Neural cell (in vitro differentiated cells): ENCODE results near the gene MAEA. TPM values are rescaled to one million over a fixed set of nuclear protein-coding genes. Genes with fewer than 3 reads are reported as not detected.

Experiments used
- H2AFZ ChIP-seq: fragments of 200-600, 300-800 bp; sonication (generic), shearing (Covaris generic); 2 replicates; pipeline ENCODE4 v1.6.0; 2014; ENCODE audit warnings: low read depth, mild to moderate bottlenecking, antibody characterized with exemption, low read length, moderate library complexity
- H3F3A ChIP-seq: fragments of 200-600 bp; shearing (Covaris generic); 2 replicates; pipeline ENCODE4 v1.6.1; 2016; ENCODE audit warnings: mild to moderate bottlenecking, moderate library complexity, mixed read lengths, antibody characterized with exemption, low read length; ENCODE audit not compliant: insufficient read depth, poor library complexity, severe bottlenecking
- H3K27ac ChIP-seq: fragments of 200-600, 300-800 bp; sonication (generic), shearing (Covaris generic); 2 replicates; pipeline ENCODE4 v1.5.1; 2014; ENCODE audit warnings: mild to moderate bottlenecking, low read length, moderate library complexity
- H3K27me3 ChIP-seq: fragments of 300-800, 200-600 bp; sonication (generic), shearing (Covaris generic); 2 replicates; pipeline ENCODE4 v1.6.0; 2014; ENCODE audit warnings: mild to moderate bottlenecking, low read depth, low read length, moderate library complexity; ENCODE audit not compliant: insufficient read depth
- H3K36me3 ChIP-seq: fragments of 300-800, 200-600 bp; sonication (generic), shearing (Covaris generic); 2 replicates; pipeline ENCODE4 v1.5.1; 2014; ENCODE audit warnings: mild to moderate bottlenecking, antibody characterized with exemption, low read length, moderate library complexity; ENCODE audit not compliant: insufficient read depth
- H3K4me2 ChIP-seq: fragments of 300-800, 200-600 bp; sonication (generic), shearing (Covaris generic); 2 replicates; pipeline ENCODE4 v1.6.0; 2014; ENCODE audit warnings: mild to moderate bottlenecking, low read length
- H3K4me3 ChIP-seq: fragments of 300-800, 200-600 bp; sonication (generic), shearing (Covaris generic); 2 replicates; pipeline ENCODE4 v1.5.1; 2014; ENCODE audit warnings: mild to moderate bottlenecking, low read length, moderate library complexity
- H3K79me2 ChIP-seq: fragments of 200-600 bp; shearing (Covaris generic); replicated peaks from 2 replicates; pipeline ENCODE4 v1.6.0; 2014; ENCODE audit warnings: mild to moderate bottlenecking, low read length, moderate library complexity; ENCODE audit not compliant: insufficient read depth
- H3K9ac ChIP-seq: fragments of 300-800, 200-600 bp; sonication (generic), shearing (Covaris generic); 2 replicates; pipeline ENCODE4 v1.6.1; 2016; ENCODE audit warnings: mild to moderate bottlenecking, low read length, mixed read lengths
- H3K9me2 ChIP-seq: fragments of 200-600 bp; shearing (Covaris generic); 2 replicates; pipeline ENCODE4 v1.6.1; 2016; ENCODE audit warnings: mild to moderate bottlenecking, low read length, mixed read lengths; ENCODE audit not compliant: insufficient read depth
- H3K9me3 ChIP-seq: fragments of 200-600, 300-800 bp; sonication (generic), shearing (Covaris generic); 2 replicates; pipeline ENCODE4 v1.6.1; 2016; ENCODE audit warnings: mild to moderate bottlenecking, mixed run types, low read length, moderate library complexity, mixed read lengths
- H4K20me1 ChIP-seq: fragments of 200-600 bp; shearing (Covaris generic); 2 replicates; pipeline ENCODE4 v1.6.1; 2016; ENCODE audit warnings: mild to moderate bottlenecking, mixed run types; ENCODE audit not compliant: insufficient read depth
- EP300 ChIP-seq: fragments of 450-650 bp; conservative IDR thresholded peaks from 2 replicates; pipeline ENCODE4 v1.6.1; 2014; ENCODE audit warnings: antibody characterized with exemption, mild to moderate bottlenecking, moderate library complexity; ENCODE audit not compliant: poor library complexity, severe bottlenecking
- EZH2 ChIP-seq: fragments of 200-600, 300-800 bp; shearing (Covaris generic), sonication (generic); IDR thresholded peaks from 2 replicates; pipeline ENCODE4 v1.6.1; 2014; ENCODE audit warnings: antibody characterized with exemption, low read length, borderline replicate concordance, mild to moderate bottlenecking; ENCODE audit not compliant: insufficient read depth, poor library complexity, severe bottlenecking
- MXI1 ChIP-seq: fragments of 450-650 bp; conservative IDR thresholded peaks from 2 replicates; pipeline ENCODE4 v1.6.1; 2014; ENCODE audit warnings: antibody characterized with exemption, mild to moderate bottlenecking; ENCODE audit not compliant: poor library complexity, severe bottlenecking
- POLR2AphosphoS5 ChIP-seq: IDR thresholded peaks from 2 replicates; pipeline ENCODE4 v1.6.1; 2012
- RAD21 ChIP-seq: fragments of 450-650 bp; conservative IDR thresholded peaks from 2 replicates; pipeline ENCODE4 v1.6.1; 2014; ENCODE audit warnings: antibody characterized with exemption, mild to moderate bottlenecking, moderate library complexity
- SMC3 ChIP-seq: fragments of 450-650 bp; conservative IDR thresholded peaks from 2 replicates; pipeline ENCODE4 v1.6.1; 2014; ENCODE audit warnings: antibody characterized with exemption, mild to moderate bottlenecking, moderate library complexity; ENCODE audit not compliant: poor library complexity
- TAF1 ChIP-seq: IDR thresholded peaks from 2 replicates; pipeline ENCODE4 v1.6.1; 2012; ENCODE audit warnings: low read depth
- polyA plus RNA-seq: library from polyadenylated mRNA; depleted of rRNA; stranded (reverse); fragments of >200 nt; gene quantifications from 2 replicates; pipeline ENCODE4 v1.2.3, GENCODE V29; 2014
- TF ChIP-seq, protein P1 (sequence below): IDR thresholded peaks from 2 replicates; pipeline ENCODE4 v1.6.1; 2012; ENCODE audit warnings: borderline replicate concordance
- TF ChIP-seq, protein P2 (sequence below): fragments of 450-650 bp; IDR thresholded peaks from 2 replicates; pipeline ENCODE4 v1.5.1; 2014; ENCODE audit warnings: antibody characterized with exemption, mild to moderate bottlenecking, moderate library complexity; ENCODE audit not compliant: poor library complexity, severe bottlenecking

MAEA gene
- polyA plus RNA-seq, 1 donor from 2014 or later: 106 TPM

DNA sequence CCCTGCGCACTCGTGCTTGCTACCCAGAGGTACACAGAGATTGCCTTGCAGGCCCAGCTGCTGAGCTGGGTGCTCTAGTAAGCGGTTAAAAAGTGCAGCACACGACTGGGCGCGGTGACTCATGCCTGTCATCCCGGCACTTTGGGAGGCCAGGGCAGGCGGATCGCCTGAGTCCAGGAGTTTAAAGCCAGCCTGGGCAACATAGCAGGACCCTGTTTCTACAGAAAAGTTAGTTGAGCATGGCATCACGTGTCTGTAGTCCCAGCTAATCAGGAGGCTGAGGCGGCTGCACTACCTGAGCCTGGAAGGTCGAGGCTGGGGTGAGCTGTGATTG, 62.8 kb downstream of the MAEA start:
- Histone ChIP-seq H3K27ac (no peak overlapping the region), H3K36me3 (no peaks in the 10 kb centered on the region)

DNA sequence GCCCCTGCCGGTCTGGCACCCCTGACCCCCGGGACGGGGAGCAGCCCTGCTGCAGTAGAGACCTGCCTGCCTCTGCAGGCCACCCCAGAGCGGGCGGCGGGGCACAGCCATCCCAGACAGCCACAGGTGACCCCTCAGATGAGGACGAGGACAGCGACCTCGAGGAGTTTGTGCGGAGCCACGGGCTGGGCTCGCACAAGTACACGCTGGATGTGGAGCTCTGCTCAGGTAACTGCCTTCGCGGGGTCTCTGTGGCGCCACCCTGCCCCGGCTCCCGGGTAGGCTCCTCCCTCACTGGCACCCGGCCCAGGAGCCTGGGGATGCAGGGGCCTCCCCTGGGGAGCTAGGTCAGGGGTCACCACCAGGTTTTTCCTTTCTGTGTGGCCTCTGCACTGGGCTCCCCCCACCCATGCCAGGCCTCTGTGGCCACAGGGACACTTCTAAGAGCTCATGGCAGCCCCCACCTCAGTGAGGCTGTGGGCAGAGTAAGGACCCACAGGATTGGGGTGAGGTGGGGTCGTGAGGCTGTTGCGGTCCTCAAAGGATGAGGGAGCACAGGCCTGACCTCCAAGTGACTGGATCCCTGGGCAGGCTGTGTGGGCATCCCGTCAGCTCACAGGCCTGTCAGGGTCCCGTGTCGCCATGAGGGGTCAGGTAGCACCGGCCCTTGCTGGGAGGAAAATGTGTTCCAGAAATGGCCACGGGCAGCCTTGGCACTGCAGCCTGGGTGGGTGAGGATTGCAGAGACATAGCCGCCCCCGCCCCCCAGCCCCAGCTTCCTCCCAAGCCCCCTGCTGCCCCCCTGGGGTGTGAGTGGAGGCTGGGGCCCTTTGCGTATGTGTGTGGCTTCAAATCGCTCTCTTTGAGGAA, 63.7 kb downstream of the MAEA start:
- H3K27me3 ChIP-seq: no peaks in the 10 kb centered on the region
- no peaks in the 10 kb centered on the region for H3K9me3 ChIP-seq
- no peak overlapping the region for H3K27ac ChIP-seq
- H3F3A ChIP-seq: no peaks in the 10 kb centered on the region
- no peaks in the 10 kb centered on the region for H3K9me2 ChIP-seq
- no peak overlapping the region for H3K4me3 ChIP-seq
- no peak overlapping the region for H3K4me2 ChIP-seq
- TF ChIP-seq POLR2AphosphoS5 (no peak), TAF1 (no peak), MXI1 (no peak), SMC3 (no peak), EZH2 (no peak), EP300 (no peak), RAD21 (no peak)
- TF ChIP-seq, protein P1, sequence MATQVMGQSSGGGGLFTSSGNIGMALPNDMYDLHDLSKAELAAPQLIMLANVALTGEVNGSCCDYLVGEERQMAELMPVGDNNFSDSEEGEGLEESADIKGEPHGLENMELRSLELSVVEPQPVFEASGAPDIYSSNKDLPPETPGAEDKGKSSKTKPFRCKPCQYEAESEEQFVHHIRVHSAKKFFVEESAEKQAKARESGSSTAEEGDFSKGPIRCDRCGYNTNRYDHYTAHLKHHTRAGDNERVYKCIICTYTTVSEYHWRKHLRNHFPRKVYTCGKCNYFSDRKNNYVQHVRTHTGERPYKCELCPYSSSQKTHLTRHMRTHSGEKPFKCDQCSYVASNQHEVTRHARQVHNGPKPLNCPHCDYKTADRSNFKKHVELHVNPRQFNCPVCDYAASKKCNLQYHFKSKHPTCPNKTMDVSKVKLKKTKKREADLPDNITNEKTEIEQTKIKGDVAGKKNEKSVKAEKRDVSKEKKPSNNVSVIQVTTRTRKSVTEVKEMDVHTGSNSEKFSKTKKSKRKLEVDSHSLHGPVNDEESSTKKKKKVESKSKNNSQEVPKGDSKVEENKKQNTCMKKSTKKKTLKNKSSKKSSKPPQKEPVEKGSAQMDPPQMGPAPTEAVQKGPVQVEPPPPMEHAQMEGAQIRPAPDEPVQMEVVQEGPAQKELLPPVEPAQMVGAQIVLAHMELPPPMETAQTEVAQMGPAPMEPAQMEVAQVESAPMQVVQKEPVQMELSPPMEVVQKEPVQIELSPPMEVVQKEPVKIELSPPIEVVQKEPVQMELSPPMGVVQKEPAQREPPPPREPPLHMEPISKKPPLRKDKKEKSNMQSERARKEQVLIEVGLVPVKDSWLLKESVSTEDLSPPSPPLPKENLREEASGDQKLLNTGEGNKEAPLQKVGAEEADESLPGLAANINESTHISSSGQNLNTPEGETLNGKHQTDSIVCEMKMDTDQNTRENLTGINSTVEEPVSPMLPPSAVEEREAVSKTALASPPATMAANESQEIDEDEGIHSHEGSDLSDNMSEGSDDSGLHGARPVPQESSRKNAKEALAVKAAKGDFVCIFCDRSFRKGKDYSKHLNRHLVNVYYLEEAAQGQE: no peak
- TF ChIP-seq, protein P2, sequence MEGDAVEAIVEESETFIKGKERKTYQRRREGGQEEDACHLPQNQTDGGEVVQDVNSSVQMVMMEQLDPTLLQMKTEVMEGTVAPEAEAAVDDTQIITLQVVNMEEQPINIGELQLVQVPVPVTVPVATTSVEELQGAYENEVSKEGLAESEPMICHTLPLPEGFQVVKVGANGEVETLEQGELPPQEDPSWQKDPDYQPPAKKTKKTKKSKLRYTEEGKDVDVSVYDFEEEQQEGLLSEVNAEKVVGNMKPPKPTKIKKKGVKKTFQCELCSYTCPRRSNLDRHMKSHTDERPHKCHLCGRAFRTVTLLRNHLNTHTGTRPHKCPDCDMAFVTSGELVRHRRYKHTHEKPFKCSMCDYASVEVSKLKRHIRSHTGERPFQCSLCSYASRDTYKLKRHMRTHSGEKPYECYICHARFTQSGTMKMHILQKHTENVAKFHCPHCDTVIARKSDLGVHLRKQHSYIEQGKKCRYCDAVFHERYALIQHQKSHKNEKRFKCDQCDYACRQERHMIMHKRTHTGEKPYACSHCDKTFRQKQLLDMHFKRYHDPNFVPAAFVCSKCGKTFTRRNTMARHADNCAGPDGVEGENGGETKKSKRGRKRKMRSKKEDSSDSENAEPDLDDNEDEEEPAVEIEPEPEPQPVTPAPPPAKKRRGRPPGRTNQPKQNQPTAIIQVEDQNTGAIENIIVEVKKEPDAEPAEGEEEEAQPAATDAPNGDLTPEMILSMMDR: no peak
- no peaks in the 10 kb centered on the region for H3K36me3 ChIP-seq
- H2AFZ ChIP-seq: no peak overlapping the region
- no peaks in the 10 kb centered on the region for H3K79me2 ChIP-seq
- no peaks in the 10 kb centered on the region for H4K20me1 ChIP-seq
- no peak overlapping the region for H3K9ac ChIP-seq

More for the DNA sequence above, 62.8 kb downstream of the MAEA start:
- Histone ChIP-seq H3F3A (no peaks in the 10 kb centered on the region), H3K4me3 (no peak overlapping the region), H3K9ac (no peak overlapping the region), H3K4me2 (no peak overlapping the region), H3K9me3 (no peaks in the 10 kb centered on the region), H2AFZ (no peak overlapping the region), H3K79me2 (no peaks in the 10 kb centered on the region), H4K20me1 (no peaks in the 10 kb centered on the region), H3K27me3 (no peaks in the 10 kb centered on the region), H3K9me2 (no peaks in the 10 kb centered on the region)
- TF ChIP-seq SMC3 (no peak), RAD21 (no peak), POLR2AphosphoS5 (no peak), EP300 (no peak), MXI1 (no peak), EZH2 (no peak), TAF1 (no peak)
- TF ChIP-seq, protein P2: no peak
- TF ChIP-seq, protein P1: no peak
